Airway epithelial cell (primary cell): Measurements from ENCODE around the gene PRR14. TPM values are rescaled to one million over a fixed set of nuclear protein-coding genes. Genes with fewer than 3 reads are reported as not detected.

Source experiments
- total RNA-seq: library from RNA; depleted of rRNA; stranded (reverse); fragments of >200 nt; gene quantifications from 2 replicates; pipeline ENCODE4 v1.2.3, GENCODE V29; 2015

The PRR14 gene
- total RNA-seq: 14.7 and 27.7 TPM in 2 replicates

DNA sequence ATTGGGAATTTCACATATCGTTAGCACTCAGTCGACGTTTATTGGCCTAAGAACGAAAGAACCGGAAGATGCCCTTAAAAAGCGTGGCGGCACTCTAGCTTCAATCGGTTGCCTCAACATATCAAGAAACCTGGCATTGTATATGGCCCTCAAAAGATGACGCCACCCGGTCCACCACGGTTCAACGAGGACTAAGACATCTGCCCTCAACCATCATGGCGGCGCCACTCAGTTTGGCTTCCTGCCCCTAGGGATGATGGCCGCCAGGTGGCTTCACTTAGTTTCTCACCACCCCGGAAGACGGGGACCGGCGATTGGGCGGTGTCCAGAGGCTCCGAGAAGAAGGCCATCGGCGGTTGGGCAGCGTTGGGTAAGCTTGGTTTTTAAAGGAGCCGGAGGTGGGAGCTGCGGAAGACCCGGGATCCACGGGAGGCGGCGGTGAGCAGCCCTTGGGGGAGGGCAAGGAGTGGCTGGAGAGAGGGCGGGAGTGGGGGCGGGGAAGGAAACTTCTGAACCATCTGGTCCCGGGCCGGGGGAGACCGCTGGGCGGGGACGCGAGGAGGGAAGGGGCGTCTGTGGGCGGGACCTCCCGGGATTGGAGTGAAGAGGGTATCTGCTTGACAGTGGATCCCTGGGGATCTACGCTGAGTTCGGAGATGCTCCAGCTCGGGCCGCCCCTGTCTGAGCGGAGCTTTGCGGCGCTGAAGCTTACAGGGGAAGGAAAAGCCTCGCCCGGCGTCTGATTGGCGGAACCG is at the start of gene PRR14:
TSS of gene PRR14 (plus strand) at position 592 of the 755 bp plus-strand sequence. CDS start 686 bp downstream, outside the sequence.

DNA sequence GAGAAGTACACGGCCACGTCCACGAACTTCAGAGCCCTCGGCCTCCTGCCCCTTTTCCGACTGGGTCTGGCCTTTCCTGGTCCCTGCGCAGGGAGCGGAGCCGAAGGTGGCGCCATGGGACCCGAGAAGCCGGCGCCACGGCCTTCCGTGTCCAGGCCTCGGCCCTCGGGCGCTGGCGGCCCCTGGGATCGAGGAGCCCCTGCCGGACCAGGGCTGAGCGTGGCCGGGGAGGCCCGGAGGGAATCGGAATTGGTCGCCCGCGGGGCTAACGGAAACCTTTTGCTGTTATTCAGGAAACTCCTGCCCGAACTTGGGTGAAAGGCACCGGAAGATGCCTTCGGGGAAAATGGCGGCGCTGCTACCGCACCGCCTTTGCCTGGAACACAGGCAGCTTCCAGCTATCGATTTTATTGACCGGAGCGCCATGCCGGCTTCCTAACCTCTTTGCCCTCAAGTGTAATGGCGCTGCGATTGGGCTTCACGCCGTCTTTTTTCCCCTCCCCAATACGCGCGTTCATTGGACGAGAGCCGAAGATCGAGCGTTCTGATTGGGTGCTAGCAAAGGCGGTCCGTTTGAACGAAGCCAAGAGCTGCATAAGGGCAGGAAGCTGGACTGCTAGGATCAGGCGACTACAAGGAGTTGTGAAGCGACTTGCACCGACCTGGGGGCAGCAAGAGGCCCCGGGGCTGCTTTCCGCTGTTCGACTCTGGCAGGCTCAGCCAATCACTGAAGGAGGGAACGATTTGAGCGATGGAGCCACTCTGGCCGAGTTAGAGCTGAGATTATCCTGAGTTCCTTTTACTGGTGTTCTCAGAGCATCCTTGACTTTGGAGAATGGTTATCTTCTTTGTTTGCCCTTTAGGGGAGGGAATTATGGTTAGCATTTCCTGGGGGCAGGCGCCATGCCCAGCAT is 40.6 kb upstream of the PRR14 start, which contains the start of gene ZNF689:
TSS of gene ZNF689 (minus strand) at position 464 of the 914 bp plus-strand sequence. CDS start at position 116, 348 bp downstream.

DNA sequence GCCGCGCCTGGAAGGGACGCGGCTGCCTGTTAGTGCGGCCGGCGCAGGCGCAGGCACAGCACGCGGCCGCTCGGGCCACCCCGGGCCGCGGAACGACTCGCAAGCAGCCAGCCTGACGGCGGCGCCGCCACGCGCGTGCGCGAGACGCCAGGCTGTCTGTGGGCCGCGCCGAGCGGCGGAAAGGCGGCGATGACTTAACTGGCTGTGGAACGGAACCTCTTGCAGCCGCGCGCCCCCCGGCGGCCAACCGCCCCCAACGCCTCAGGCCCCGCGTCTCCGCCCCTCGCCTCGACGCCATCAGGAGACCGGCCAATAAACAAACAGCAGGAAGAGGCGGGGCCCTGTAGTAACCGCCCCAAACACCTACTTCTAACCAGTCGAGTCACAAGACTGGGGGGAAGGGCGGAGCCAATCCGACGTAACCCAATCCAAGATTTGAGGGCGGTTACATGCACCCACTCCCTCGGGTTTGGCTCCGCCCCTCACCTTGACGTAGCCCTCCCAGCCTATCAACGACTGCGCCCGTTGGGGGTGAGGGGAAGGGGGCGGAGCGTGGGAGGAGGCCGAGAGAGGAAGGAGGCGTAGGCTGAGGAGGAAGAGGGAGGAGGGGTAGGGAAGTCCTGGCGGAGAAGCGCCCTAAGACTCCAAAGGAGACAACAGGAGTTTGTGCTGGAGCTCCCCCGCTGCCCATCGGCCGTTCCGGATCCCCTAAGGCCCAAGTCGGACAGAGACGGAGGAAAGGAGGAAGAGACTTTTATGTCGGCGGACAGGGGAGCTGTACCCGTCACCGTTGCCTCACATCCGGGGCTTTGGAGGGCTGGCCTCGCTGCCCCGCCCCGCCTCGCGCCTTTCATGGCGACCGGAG is 7.3 kb downstream of the PRR14 start, which contains the start of gene FBRS:
TSS of gene FBRS (plus strand) at position 566 of the 865 bp plus-strand sequence. CDS start 1,088 bp downstream, outside the sequence.

DNA sequence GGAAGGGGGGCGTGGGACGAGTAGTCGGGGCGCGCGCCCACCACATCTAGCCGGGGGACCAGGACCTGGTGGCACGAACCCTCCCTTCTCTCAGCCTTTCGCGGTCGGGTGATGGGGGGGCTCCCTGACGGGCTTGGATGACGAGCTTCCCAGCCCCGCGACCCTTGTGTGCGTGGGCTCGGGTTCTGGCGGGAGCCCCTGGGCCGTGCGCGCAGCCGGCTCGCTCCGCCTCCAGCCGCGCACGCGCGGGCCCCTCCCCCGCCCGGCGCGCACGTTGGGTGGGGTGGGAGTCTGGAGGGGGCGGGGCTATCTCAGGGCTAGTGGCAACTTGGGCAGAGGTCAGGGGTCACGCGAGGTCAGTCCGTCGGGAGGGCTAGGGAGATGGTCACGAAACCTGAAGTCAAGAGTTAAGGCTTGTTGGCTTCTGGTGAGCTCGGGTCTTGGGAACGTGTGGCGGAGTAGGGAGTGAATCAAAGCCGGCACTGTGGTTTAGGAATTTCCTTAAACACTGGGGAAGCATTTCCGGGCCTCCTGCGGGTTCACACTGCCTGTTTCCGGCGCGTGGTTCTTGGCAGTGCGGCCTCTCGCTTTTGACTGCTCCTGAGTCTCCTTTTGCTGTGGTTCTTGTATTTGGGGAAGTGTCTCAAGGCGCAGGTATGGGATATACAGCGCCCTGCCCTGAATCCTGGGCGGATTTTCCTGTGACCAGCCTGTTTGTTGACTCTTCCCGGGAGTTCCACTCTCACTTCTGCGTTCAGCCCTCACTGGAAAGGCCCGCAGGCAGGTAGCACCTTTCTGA is 48.3 kb downstream of the PRR14 start, which contains the start of gene SRCAP:
TSS of gene SRCAP (plus strand) at position 356 of the 799 bp plus-strand sequence. CDS start 1,654 bp downstream, outside the sequence.

Other genes with a start within 250 kb of the PRR14 start
- 7.9 and 19.4 TPM in 2 replicates for gene ZNF771, start 243.4 kb upstream of the PRR14 start, total RNA-seq
- 48.1 and 55.7 TPM in 2 replicates for gene DCTPP1, start 220.9 kb upstream of the PRR14 start, total RNA-seq
- gene SEPHS2, start 205.1 kb upstream of the PRR14 start, total RNA-seq: 18.9 and 19.5 TPM in 2 replicates
- gene ITGAL, start 178.2 kb upstream of the PRR14 start, total RNA-seq: not detected in 2 replicates
- 27.6 and 31.6 TPM in 2 replicates for gene ZNF768, start 124.4 kb upstream of the PRR14 start, total RNA-seq
- 5.5 and 7.0 TPM in 2 replicates for gene ZNF747, start 116.1 kb upstream of the PRR14 start, total RNA-seq
- 6.3 and 8.2 TPM in 2 replicates for gene ZNF764, start 92.6 kb upstream of the PRR14 start, total RNA-seq
- 8.7 and 11.8 TPM in 2 replicates for gene ZNF688, start 79.2 kb upstream of the PRR14 start, total RNA-seq
- 3.2 and 4.3 TPM in 2 replicates for gene ZNF785, start 65.3 kb upstream of the PRR14 start, total RNA-seq
- 3.4 and 5.5 TPM in 2 replicates for gene ZNF689, start 40.6 kb upstream of the PRR14 start, total RNA-seq
- gene FBRS, start 7.5 kb downstream of the PRR14 start, total RNA-seq: 21.3 and 29.2 TPM in 2 replicates
- gene SRCAP, start 48.2 kb downstream of the PRR14 start, total RNA-seq: 7.4 and 12.9 TPM in 2 replicates
- 17.9 and 19.8 TPM in 2 replicates for gene PHKG2, start 97.5 kb downstream of the PRR14 start, total RNA-seq
- 1.7 and 3.0 TPM in 2 replicates for gene CFAP119, start 111.1 kb downstream of the PRR14 start, total RNA-seq
- gene RNF40, start 111.4 kb downstream of the PRR14 start, total RNA-seq: 66.8 and 76.7 TPM in 2 replicates
- gene ZNF629, start 136.2 kb downstream of the PRR14 start, total RNA-seq: 9.9 and 14.6 TPM in 2 replicates
- gene BCL7C, start 243.1 kb downstream of the PRR14 start, total RNA-seq: 49.9 and 56.1 TPM in 2 replicates
- gene CTF1, start 245.7 kb downstream of the PRR14 start, total RNA-seq: 1.6 and 2.5 TPM in 2 replicates